ENCODE measurements around the gene DIP2B.

Gene DIP2B

DNA sequence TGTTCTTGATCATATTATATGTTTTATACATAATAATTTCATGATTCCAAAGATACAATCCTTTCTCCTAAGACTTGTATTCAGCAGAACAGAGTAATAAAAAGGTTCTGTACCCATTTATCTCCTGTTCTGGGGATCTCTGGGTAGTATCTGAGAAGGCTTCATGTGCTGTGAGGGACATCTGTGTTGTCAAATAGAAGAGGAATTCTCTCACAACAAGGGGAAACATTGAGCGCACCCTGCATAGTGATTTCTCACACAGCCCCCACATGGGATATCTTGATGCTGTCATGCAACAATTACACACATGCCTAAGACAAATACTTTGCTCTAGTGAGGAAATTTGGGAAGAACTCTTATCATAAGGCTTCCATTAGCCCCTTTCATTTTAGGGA, 157.3 kb downstream of the DIP2B start:
- Histone ChIP-seq H3K36me3 (replicated peaks; ENCODE audit: low read depth, low read length) (no peaks in the 10 kb centered on the region), H3K9me3 (ENCODE audit: insufficient read depth, low read length) (no peaks in the 10 kb centered on the region), H4K20me1 (ENCODE audit: insufficient read depth, low read length) (no peaks in the 10 kb centered on the region), H3K4me2 (ENCODE audit: low read length) (no peak overlapping the region), H3K4me3 (ENCODE audit: low read length) (no peak overlapping the region), H3K79me2 (ENCODE audit: low read length) (no peaks in the 10 kb centered on the region), H3K27ac (ENCODE audit: low read length) (no peak overlapping the region), H3K4me1 (ENCODE audit: low read length) (no peaks in the 10 kb centered on the region), H2AFZ (ENCODE audit: low read depth, low read length) (no peak overlapping the region), H3K9ac (ENCODE audit: low read length) (no peak overlapping the region), H3K27me3 (ENCODE audit: low read depth, low read length) (no peaks in the 10 kb centered on the region)
- TF ChIP-seq EZH2phosphoT487 (IDR thresholded peaks at IDR 0.05; ENCODE audit: low read depth): no peak
- TF ChIP-seq, protein P1, sequence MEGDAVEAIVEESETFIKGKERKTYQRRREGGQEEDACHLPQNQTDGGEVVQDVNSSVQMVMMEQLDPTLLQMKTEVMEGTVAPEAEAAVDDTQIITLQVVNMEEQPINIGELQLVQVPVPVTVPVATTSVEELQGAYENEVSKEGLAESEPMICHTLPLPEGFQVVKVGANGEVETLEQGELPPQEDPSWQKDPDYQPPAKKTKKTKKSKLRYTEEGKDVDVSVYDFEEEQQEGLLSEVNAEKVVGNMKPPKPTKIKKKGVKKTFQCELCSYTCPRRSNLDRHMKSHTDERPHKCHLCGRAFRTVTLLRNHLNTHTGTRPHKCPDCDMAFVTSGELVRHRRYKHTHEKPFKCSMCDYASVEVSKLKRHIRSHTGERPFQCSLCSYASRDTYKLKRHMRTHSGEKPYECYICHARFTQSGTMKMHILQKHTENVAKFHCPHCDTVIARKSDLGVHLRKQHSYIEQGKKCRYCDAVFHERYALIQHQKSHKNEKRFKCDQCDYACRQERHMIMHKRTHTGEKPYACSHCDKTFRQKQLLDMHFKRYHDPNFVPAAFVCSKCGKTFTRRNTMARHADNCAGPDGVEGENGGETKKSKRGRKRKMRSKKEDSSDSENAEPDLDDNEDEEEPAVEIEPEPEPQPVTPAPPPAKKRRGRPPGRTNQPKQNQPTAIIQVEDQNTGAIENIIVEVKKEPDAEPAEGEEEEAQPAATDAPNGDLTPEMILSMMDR (IDR thresholded peaks at IDR 0.05; ENCODE audit: low read depth, low read length): no peak

DNA sequence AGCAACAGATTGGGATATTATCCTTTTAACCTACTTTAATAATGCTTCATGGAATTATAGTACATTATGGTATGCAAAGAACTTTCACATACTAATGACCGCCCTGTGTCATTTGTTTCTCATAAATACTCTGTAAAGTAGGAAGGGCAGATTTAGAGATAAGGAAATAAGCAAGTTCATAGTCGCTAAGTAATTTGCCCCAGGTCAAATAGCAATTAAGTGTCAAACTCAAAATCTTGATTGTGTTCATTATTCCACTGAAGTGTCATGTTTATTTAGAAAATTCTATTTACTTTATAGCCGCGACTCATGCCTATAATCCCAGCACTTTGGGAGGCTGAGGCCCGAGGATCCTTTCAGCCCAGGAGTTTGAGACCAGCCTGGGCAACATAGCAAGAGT, 160.4 kb downstream of the DIP2B start:
- Histone ChIP-seq H3K36me3 (replicated peaks; ENCODE audit: low read depth, low read length) (no peaks in the 10 kb centered on the region), H3K27me3 (ENCODE audit: low read depth, low read length) (no peaks in the 10 kb centered on the region), H4K20me1 (ENCODE audit: insufficient read depth, low read length) (no peaks in the 10 kb centered on the region), H3K4me1 (ENCODE audit: low read length) (no peaks in the 10 kb centered on the region), H3K9me3 (ENCODE audit: insufficient read depth, low read length) (no peaks in the 10 kb centered on the region), H2AFZ (ENCODE audit: low read depth, low read length) (no peak overlapping the region), H3K27ac (ENCODE audit: low read length) (no peak overlapping the region), H3K4me3 (ENCODE audit: low read length) (no peak overlapping the region), H3K9ac (ENCODE audit: low read length) (no peak overlapping the region), H3K79me2 (ENCODE audit: low read length) (no peaks in the 10 kb centered on the region), H3K4me2 (ENCODE audit: low read length) (no peak overlapping the region)
- no peak for TF ChIP-seq EZH2phosphoT487 (IDR thresholded peaks at IDR 0.05; ENCODE audit: low read depth)
- TF ChIP-seq, protein P1 (IDR thresholded peaks at IDR 0.05; ENCODE audit: low read depth, low read length): no peak

DNA sequence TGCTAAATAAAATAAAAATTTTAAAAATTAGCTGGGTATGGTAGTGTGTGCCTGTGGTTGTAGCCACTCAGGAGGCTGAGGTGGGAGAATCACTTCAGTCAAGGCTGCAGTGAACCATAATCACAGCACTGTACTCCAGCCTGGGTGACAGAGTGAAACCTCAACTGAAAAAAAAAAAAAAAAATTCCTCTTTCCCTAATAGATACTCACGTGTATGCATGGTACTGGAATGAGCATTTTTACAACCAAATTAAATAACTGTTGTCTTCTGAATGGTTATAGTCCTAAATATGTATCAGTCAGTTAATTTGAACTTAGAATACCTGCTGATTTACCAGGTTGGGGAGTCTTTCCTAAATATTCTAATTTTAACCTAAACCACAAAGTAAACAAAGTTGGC, 160.8 kb downstream of the DIP2B start:
- H3K27ac ChIP-seq (ENCODE audit: low read length): no peak overlapping the region
- no peaks in the 10 kb centered on the region for H3K4me1 ChIP-seq (ENCODE audit: low read length)

DNA sequence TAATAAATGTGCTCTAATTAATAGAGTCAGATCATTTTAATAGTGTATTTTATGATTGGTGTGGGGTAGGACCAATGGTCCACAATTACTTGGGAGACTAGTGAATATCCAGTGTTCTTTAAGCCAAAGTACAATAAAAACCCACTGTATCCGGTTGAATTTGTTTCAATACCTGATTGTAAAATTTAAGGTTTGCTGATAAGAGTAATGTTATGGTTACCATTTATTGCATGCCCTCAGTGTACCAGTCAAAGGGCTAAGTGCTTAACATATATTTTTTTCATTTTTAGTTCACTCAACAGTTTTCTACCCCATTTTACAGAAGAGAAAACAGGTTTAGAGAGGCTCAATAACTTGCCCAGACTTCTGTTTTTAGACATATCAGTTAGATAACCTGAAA, 161.2 kb downstream of the DIP2B start:
- H3K79me2 ChIP-seq (ENCODE audit: low read length): no peaks in the 10 kb centered on the region

More for the DNA sequence above, 160.8 kb downstream of the DIP2B start:
- no peak for TF ChIP-seq EZH2phosphoT487 (IDR thresholded peaks at IDR 0.05; ENCODE audit: low read depth)
- TF ChIP-seq, protein P1 (IDR thresholded peaks at IDR 0.05; ENCODE audit: low read depth, low read length): no peak
- Histone ChIP-seq H3K27me3 (ENCODE audit: low read depth, low read length) (no peaks in the 10 kb centered on the region), H3K36me3 (replicated peaks; ENCODE audit: low read depth, low read length) (no peaks in the 10 kb centered on the region), H3K79me2 (ENCODE audit: low read length) (no peaks in the 10 kb centered on the region), H3K4me3 (ENCODE audit: low read length) (no peak overlapping the region), H4K20me1 (ENCODE audit: insufficient read depth, low read length) (no peaks in the 10 kb centered on the region), H3K4me2 (ENCODE audit: low read length) (no peak overlapping the region), H3K9me3 (ENCODE audit: insufficient read depth, low read length) (no peaks in the 10 kb centered on the region), H2AFZ (ENCODE audit: low read depth, low read length) (no peak overlapping the region), H3K9ac (ENCODE audit: low read length) (no peak overlapping the region)

More for the DNA sequence above, 161.2 kb downstream of the DIP2B start:
- no peaks in the 10 kb centered on the region for H4K20me1 ChIP-seq (ENCODE audit: insufficient read depth, low read length)
- TF ChIP-seq, protein P1 (IDR thresholded peaks at IDR 0.05; ENCODE audit: low read depth, low read length): no peak
- no peak for TF ChIP-seq EZH2phosphoT487 (IDR thresholded peaks at IDR 0.05; ENCODE audit: low read depth)
- H3K36me3 ChIP-seq (replicated peaks; ENCODE audit: low read depth, low read length): no peaks in the 10 kb centered on the region
- H3K9me3 ChIP-seq (ENCODE audit: insufficient read depth, low read length): no peaks in the 10 kb centered on the region
- H3K4me1 ChIP-seq (ENCODE audit: low read length): no peaks in the 10 kb centered on the region
- no peak overlapping the region for H3K9ac ChIP-seq (ENCODE audit: low read length)
- no peaks in the 10 kb centered on the region for H3K27me3 ChIP-seq (ENCODE audit: low read depth, low read length)
- no peak overlapping the region for H3K4me2 ChIP-seq (ENCODE audit: low read length)
- H2AFZ ChIP-seq (ENCODE audit: low read depth, low read length): no peak overlapping the region
- no peak overlapping the region for H3K27ac ChIP-seq (ENCODE audit: low read length)
- no peak overlapping the region for H3K4me3 ChIP-seq (ENCODE audit: low read length)

Data from OCI-LY3 (cell line).